ENCODE results near the gene CSNK2B.
A peak's percentile ranks its signal among the peaks of the same experiment; 100 is the strongest.

Gene CSNK2B

GRCh38 chr6:31658983-31659648, 6.8 kb upstream of the CSNK2B start:
- POLR2A ChIA-PET, result interaction anchor here (0.6 to 3.2 kb wide), 5 partner anchors 12 to 942 kb away, joined by 3 to 12 read pairs (median 8); partner anchors contain the start of gene MDC1
- TF ChIP-seq ZNF239 (tag by site-specific recombination; IDR thresholded peaks at IDR 0.05) (no peak), RBAK (tag by site-specific recombination; IDR thresholded peaks at IDR 0.05) (no peak), ZFP3 (tag by site-specific recombination; IDR thresholded peaks at IDR 0.05; ENCODE audit: low read depth) (no peak), ZNF645 (tag by site-specific recombination; IDR thresholded peaks at IDR 0.05) (no peak), ZBTB1 (tag by site-specific recombination; IDR thresholded peaks at IDR 0.05) (no peak), SP3 (tag by site-specific recombination; IDR thresholded peaks at IDR 0.05) (no peak), ELK4 (IDR thresholded peaks at IDR 0.05; ENCODE audit: borderline replicate concordance, low read depth, low read length) (no peak), SCRT2 (tag by site-specific recombination; IDR thresholded peaks at IDR 0.05) (no peak), MEIS1 (CRISPR knock-in tag; IDR thresholded peaks at IDR 0.05; ENCODE audit: borderline replicate concordance) (no peak), ZNF544 (tag by site-specific recombination; IDR thresholded peaks at IDR 0.05) (no peak), ZNF148 (tag by site-specific recombination; IDR thresholded peaks at IDR 0.05; ENCODE audit: borderline replicate concordance) (no peak)
- Histone ChIP-seq H3K4me3 (ENCODE audit: low read depth, low read length) (peak overlapping the region; percentile 67), H3K36me3 (ENCODE audit: control insufficient read depth in 2 of 2, insufficient read depth in 1 of 2, low read length in 2 of 2) (peaks cover 0 to 55% of the 10 kb centered on the region in 2 experiments; a peak in 2 of 3 replicates), H3K4me1 (ENCODE audit: control insufficient read depth, insufficient read depth, low read length) (peaks cover 3% of the 10 kb centered on the region; the same call in 1 of the 2 replicates), H3K27ac (ENCODE audit: extremely low read depth, low read depth, low read length) (0 out of 2 replicates have a peak overlapping the region, but pooled peaks have one; percentile 73), H3K9me3 (ENCODE audit: control insufficient read depth, insufficient read depth, low read depth, low read length) (no peaks in the 10 kb centered on the region)
- CTCF ChIA-PET, result no interaction called here

- Histone ChIP-seq H3K4me3 (ENCODE audit: low read depth, low read length) (peak overlapping the region; percentile 67), H3K9me3 (ENCODE audit: control insufficient read depth, insufficient read depth, low read depth, low read length) (no peaks in the 10 kb centered on the region), H3K27ac (ENCODE audit: extremely low read depth, low read depth, low read length) (peak overlapping the region; percentile 73), H3K36me3 (ENCODE audit: control insufficient read depth in 2 of 2, insufficient read depth in 1 of 2, low read length in 2 of 2) (peaks cover 0 to 55% of the 10 kb centered on the region in 2 experiments; a peak in 2 of 3 replicates), H3K4me1 (ENCODE audit: control insufficient read depth, insufficient read depth, low read length) (peaks cover 6% of the 10 kb centered on the region; the same call in 1 of the 2 replicates)
- POLR2A ChIA-PET, result interaction anchor here (0.6 to 7.4 kb wide), 28 partner anchors 7 to 1312 kb away, joined by 3 to 180 read pairs (median 5); partner anchors contain the start of genes ABHD16A, APOM, ATP6V1G2 and BAG6
- CTCF ChIA-PET, result interaction anchor here (0.5 to 1.5 kb wide), 6 partner anchors 8 to 171 kb away, joined by 3 to 16 read pairs (median 4); partner anchors contain the start of gene BAG6
- peak; percentile 91 for TF ChIP-seq REST (tag by site-specific recombination; IDR thresholded peaks at IDR 0.05)
- TF ChIP-seq TSHZ1 (tag by site-specific recombination; IDR thresholded peaks at IDR 0.05; ENCODE audit: borderline replicate concordance), result no peak
- no peak for TF ChIP-seq ZNF184 (tag by site-specific recombination; IDR thresholded peaks at IDR 0.05)
- TF ChIP-seq PRDM10 (tag by site-specific recombination; IDR thresholded peaks at IDR 0.05), result 0 out of 2 replicates have a peak, but pooled peaks have one; percentile 7
Observed at GRCh38 chr6:31659649-31660380, 6.1 kb upstream of the CSNK2B start.
